Measurements from ENCODE around the gene ZNHIT2.
"Not testable (repeated sequence)": the region's sequence is repeated elsewhere in the genome, so short reads cannot be mapped to it uniquely, and the experiment has no call there.

The ZNHIT2 gene

DNA sequence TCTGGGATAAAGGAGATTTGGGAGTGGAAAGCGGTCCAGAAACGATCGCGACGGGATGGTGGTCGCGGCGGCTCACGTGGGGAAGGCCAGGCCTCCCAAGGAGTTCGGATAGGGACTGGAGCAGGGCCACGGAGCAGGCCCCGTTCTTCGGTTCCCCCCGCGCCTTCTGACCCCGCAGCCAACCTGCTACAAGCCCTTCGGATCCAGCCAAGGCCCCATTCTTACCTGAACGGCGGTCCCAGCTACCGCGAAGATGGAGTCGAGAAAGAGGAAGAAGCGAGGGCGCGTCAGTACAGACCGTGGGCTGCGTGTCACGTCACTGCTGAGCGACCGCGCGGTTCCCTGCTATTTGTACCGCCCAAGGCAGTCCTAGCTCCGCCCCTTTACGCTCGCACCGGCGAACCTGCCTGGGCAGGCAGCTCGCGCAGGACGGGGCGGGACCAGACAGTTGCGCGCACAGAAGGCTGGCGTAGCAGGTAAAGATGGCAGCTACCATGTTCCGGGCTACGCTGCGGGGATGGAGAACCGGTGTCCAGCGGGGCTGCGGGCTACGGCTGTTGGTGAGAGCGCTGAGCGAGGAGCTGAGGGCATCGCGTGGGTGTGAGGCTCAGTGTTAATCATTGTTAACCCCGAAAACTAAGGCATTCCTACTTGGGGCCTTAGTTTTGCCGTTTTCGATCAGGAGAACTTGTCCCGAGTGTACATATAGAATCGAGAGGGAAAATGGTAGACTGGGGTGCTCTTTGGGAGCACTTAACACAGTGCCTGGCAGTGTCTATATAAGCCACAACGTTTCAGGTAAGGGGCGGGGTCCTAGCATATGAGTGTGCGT lies 4.6 kb upstream of the ZNHIT2 start, which contains the start of the genes FAU and MRPL49:
Gene FAU, minus strand, starts transcription at position 270 of the 832 bp plus-strand sequence. CDS start 321 bp downstream, outside the sequence.
Gene MRPL49, plus strand, starts transcription at position 457 of the 832 bp plus-strand sequence. Its CDS starts 26 bp downstream, at position 483.
- Mint-ChIP-seq H3K4me3 (peak within 1 kb of the TSS; percentile 100), H3K9me3 (no peaks in the 10 kb centered on the region)
- no peak for TF ChIP-seq CTCF (IDR thresholded peaks at IDR 0.05)

GRCh38 chr11:65121447-65121864 lies 4.0 kb upstream of the ZNHIT2 start:
- no peak for TF ChIP-seq CTCF (IDR thresholded peaks at IDR 0.05)
- H3K4me1 Mint-ChIP-seq, result peaks cover 37% of the 10 kb centered on the region
- H3K27me3 Mint-ChIP-seq (ENCODE audit: low read depth, poor library complexity), result no peaks in the 10 kb centered on the region
- H3K9me3 Mint-ChIP-seq, result no peaks in the 10 kb centered on the region
- DNase-seq, result no peak
- H3K4me3 Mint-ChIP-seq, result peak overlapping the region; percentile 100
- peaks cover 36% of the 10 kb centered on the region for H3K36me3 Mint-ChIP-seq (ENCODE audit: low read depth)
- peak overlapping the region; percentile 99 for H3K27ac Mint-ChIP-seq

More for the DNA sequence above, 4.6 kb upstream of the ZNHIT2 start, which contains the start of the genes FAU and MRPL49:
- Mint-ChIP-seq H3K27ac (peak within 1 kb of the TSS; percentile 99), H3K27me3 (ENCODE audit: low read depth, poor library complexity) (no peaks in the 10 kb centered on the region), H3K4me1 (peaks cover 37% of the 10 kb centered on the region), H3K36me3 (ENCODE audit: low read depth) (peaks cover 39% of the 10 kb centered on the region)
- peak; percentile 98 for DNase-seq

- H3K27ac Mint-ChIP-seq, result no peak overlapping the region
- H3K4me3 Mint-ChIP-seq, result peak overlapping the region; percentile 100
- H3K27me3 Mint-ChIP-seq (ENCODE audit: low read depth, poor library complexity), result no peaks in the 10 kb centered on the region
- TF ChIP-seq CTCF (IDR thresholded peaks at IDR 0.05), result no peak
- peaks cover 36% of the 10 kb centered on the region for H3K36me3 Mint-ChIP-seq (ENCODE audit: low read depth)
- peaks cover 37% of the 10 kb centered on the region for H3K4me1 Mint-ChIP-seq
- DNase-seq, result no peak
- no peaks in the 10 kb centered on the region for H3K9me3 Mint-ChIP-seq
These were observed 3.3 kb upstream of the ZNHIT2 start for GRCh38 chr11:65120831-65121230.

GRCh38 chr11:65119670-65119995 lies 2.1 kb upstream of the ZNHIT2 start:
- Mint-ChIP-seq H3K4me3 (peak overlapping the region; percentile 54), H3K4me1 (peaks cover 44% of the 10 kb centered on the region), H3K27me3 (ENCODE audit: low read depth, poor library complexity) (no peaks in the 10 kb centered on the region), H3K27ac (no peak overlapping the region), H3K36me3 (ENCODE audit: low read depth) (peaks cover 41% of the 10 kb centered on the region), H3K9me3 (no peaks in the 10 kb centered on the region)
- no peak for TF ChIP-seq CTCF (IDR thresholded peaks at IDR 0.05)
- no peak for DNase-seq

DNA sequence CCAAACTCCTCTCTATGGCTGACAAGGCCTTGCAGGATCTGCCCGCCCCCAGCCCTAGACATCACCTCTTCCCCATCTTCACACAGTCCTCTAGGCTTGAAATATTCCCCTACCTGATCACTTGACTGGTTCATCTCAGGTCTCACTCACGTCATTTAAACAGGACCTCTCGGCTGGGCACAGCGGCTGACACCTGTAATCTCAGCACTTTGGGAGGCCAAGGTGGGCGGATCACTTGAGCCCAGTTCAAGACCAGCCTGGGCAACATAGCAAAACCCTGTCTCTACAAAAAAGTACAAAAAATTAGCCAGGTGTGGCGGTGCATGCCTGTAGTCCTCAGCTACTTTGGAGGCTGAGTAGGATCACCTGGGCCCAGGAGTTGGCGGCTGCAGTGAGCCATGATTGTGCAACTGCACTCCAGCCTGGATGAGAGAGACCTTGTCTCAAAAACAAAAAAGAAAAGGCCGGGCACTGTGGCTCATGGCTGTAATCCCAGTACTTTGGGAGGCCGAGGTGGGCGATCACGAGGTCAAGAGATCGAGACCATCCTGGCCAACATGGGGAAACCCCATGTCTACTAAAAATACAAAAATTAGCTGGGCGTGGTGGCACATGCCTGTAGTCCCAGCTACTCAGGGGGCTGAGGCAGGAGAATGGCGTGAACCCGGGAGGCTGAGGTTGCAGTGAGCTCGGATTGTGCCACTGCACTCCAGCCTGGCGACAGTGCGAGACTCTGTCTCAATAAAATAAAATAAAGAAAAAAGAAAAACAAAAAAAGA lies 1.6 kb upstream of the ZNHIT2 start:
- H3K36me3 Mint-ChIP-seq (ENCODE audit: low read depth), result peaks cover 37% of the 10 kb centered on the region
- H3K27ac Mint-ChIP-seq, result peak overlapping the region; percentile 68

More for the DNA sequence above, 1.6 kb upstream of the ZNHIT2 start:
- H3K4me3 Mint-ChIP-seq; H3K27me3 Mint-ChIP-seq (ENCODE audit: low read depth, poor library complexity); H3K9me3 Mint-ChIP-seq; DNase-seq: not testable (repeated sequence)
- peaks cover 43% of the 10 kb centered on the region for H3K4me1 Mint-ChIP-seq
